Hematopoietic multipotent progenitor cell (in vitro differentiated cells): ENCODE results near the gene BRIP1. TPM values are rescaled to one million over a fixed set of nuclear protein-coding genes. Genes with fewer than 3 reads are reported as not detected.

ENCODE experiments used
- DNase-seq, 3 donors: peaks; one replicate each; pipeline ENCODE4 v3.0.0-alpha.2; 2011 to 2015; ENCODE audit warnings: low read depth in 2 of 3, low spot score in 2 of 3
- small RNA-seq: library from RNA; depleted of rRNA; stranded (forward); fragments of <200 nt; gene quantifications from one replicate; pipeline ENCODE3, GENCODE V24; 2012
- total RNA-seq: library from RNA; depleted of rRNA; stranded (reverse); fragments of >200 nt; gene quantifications from one replicate; pipeline ENCODE4 v1.2.3, GENCODE V29; 2012

The BRIP1 gene
- total RNA-seq, 1 donor, result 4.0 TPM

DNA sequence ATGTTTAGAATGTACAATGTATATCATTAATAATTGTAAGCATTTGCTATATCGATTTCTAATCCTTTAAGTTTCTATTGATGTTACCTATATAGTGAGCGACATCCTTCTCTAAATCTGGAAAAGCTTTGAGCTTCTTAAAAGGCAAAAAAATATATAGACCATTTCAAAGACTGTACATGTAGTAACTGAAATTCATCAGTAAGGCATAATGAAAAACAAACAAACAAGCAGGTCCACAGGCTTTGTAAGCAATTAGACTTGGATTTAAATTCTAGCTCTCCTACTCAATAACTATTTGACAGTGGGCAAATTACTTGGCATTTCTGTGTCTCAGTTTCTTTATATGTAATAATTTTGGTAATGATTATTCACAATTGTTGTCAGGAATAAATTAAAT lies 220.6 kb downstream of the BRIP1 start:
- DNase-seq, result no peak

GRCh38 chr17:61641715-61642114 lies 221.6 kb downstream of the BRIP1 start:
- no peak for DNase-seq

DNA sequence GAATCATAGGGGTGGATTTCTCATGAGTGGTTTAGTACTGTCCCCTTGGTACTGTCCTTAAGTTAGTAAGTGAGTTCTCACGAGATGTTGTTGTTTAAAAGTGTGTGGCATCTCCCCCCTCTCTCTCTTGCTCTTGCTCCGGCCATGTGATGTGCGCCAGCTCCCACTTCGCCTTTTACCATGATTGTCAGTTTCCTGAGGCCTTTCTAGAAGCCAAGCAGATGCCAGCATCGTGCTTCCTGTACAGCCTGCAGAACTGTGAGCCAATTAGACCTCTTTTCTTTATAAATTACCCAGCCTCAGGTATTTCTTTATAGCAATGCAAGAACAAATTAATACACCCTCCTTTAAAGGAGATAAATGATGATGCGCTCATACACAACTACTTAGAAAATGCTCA lies 222.2 kb downstream of the BRIP1 start:
- no peak for DNase-seq

GRCh38 chr17:61639818-61640217 lies 223.5 kb downstream of the BRIP1 start:
- DNase-seq, result no peak

DNA sequence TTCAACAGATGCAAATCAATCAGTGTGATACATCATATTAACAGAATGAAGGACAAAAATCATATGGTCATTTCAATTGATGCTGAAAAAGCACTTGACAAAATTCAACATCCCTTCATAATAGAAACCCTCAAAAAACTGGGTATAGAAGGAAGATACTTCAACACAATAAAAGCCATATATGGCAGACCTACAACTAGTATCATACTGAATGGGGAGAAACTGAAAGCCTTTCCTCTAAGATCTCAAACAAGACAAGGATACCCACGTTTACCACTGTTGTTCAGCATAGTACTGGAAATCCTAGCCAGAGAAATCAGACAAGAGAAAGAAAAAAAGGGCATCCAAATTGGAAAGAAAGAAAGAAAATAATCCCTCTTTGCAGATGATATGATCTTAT lies 225.2 kb downstream of the BRIP1 start:
- DNase-seq, result no peak

DNA sequence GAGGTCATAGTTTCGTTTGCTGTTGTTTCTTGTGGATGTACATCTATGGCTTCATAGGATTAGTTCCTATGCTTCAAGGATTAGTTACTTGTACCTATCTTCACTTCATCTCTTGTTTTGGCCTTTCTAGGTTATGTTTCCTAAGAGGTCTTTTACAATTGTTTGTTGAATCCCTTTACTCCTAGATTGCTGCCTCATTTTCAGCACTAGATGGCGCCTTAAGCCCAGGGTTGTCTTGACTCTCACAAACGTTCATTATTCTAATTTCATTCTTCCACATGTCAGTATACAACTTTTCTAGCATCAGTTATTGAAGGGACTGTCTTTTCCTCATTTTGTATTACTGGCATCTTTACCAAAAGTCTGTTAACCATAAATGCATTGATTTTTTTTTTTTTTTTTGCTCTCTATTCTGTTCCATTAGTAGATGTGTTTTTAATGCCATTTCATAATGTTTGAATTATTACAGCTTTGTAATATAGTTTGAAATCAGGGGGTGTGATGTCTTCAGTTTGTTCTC lies 227.4 kb downstream of the BRIP1 start:
- peak; percentile 4 to 79 (median 45) for DNase-seq

DNA sequence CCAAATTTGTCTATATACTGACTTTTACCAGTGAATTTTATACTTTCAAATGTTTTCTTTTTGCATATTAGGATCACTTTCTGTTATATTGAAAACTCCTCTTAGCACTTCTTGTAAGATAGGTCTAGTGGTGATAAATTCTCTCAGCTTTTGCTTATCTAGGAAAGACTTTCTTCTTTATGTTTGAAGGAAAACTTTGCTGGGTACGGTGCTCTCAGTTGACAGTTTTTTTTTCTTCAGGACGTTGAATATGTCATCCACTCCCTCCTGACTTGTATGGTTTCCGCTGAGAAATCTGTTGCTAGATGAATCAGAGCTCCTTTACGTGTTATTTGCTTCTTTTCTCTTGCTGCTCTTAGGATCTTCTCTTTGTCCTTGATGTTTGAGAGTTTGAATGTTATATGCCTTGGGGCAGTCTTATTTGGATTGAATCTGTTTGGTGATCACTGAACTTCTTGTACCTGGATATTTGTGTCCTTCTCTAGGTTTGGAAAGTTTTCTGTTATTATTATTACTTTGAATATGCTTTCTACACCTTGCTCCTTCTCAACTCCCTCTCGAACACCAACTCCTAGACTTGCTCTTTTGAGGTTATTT lies 228.3 kb downstream of the BRIP1 start:
- DNase-seq, result peak in 1 of 3 donors; percentile 3

DNA sequence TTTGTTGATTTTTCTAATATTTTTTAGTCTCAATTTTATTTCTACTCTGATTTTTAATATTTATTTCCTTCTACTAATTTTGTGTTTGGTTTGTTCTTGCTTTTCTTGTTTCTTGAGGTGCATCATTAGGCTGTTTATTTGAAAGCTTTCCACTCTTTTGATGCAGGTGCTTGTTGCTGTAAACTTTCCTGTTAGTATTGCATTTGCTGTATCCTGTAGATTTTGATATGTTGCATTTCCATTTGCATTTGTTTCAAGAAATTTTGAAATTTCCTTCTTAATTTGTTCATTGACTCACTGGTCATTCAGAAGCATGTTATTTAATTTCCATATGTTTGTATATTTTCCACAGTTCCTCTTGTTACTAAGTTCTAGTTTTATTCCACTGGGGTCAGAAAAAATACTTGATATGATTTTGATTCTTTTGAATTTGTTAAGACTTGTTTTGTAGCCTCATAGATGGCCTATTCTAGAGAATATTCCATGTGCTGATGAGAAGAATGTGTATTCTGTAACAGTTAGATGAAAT lies 229.3 kb downstream of the BRIP1 start:
- no peak for DNase-seq

DNA sequence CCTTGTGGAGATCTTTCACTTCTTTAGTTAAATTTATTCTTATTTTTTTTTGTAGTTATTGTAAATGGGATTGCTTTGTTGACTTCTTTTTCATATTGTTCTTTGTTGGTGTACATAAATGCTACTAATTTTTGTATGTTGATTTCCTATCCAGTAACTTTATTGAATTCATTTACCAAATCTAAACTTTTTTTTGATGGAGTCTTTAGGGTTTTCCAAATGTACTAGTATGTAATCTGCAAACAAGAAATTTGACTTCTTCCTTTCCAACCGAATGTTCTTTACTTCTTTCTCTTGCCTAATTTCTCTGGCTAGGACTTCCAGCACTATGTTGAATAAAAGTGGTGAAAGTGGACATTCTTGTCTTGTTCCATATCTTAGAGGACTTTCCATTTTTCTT lies 230.5 kb downstream of the BRIP1 start:
- DNase-seq, result no peak

DNA sequence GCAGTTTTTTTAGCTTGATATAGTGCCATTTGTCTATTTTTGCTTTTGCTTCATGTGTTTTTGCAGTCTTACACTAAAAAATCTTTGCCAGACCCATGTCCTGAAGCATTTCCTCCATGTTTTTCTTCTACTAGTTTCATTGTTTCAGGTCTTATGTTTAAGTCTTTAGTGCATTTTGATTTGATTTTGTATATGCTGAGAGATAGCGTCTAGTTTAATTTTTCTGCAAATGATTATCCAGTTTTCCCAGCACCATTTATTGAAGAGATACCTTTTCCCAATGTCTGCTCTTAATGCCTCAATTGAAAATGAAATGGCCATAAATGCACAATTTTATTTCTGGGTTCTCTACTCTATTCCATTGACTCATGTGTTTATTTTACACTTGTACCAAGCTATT lies 231.5 kb downstream of the BRIP1 start:
- DNase-seq, result no peak

Small RNA genes within 50 kb of the gene (small RNA-seq; reads per million reads assigned to genes)
- not detected for gene RF00019

Other genes starting within 250 kb of the BRIP1 start
- 12.9 TPM for gene INTS2, start 64.5 kb upstream of the BRIP1 start, total RNA-seq
- 50.6 TPM for gene MED13, start 201.8 kb upstream of the BRIP1 start, total RNA-seq